ENCODE data around the gene HECW1.

DNA sequence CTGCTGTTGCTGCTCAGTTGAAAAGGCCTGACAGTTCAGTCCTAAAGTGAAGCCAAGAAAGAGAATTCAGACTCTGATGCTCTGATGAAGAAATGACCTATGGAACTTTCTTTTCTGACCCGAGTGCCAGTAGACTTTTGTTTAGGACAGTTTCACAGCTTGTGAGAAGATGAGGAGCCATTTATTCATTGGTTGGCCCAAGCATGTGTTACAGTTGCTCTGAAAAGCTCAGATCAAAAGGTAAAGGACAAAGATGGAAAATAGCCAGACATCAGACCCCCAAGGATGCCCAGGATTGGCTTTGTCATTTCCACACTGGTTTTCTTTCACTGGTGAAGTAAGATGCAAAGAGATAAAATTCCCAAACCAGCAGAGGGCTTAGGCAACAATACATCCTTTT lies 321.2 kb downstream of the HECW1 start:
- TF ChIP-seq SP1 (IDR thresholded peaks at IDR 0.05) (no peak), FOXK2 (IDR thresholded peaks at IDR 0.05) (no peak), CTBP1 (IDR thresholded peaks at IDR 0.05; ENCODE audit: borderline replicate concordance) (no peak), SUZ12 (IDR thresholded peaks at IDR 0.05) (no peak), FOXM1 (IDR thresholded peaks at IDR 0.05; ENCODE audit: borderline replicate concordance) (no peak), TARDBP (IDR thresholded peaks at IDR 0.05) (no peak), BHLHE40 (IDR thresholded peaks at IDR 0.05; ENCODE audit: borderline replicate concordance) (no peak), NFRKB (IDR thresholded peaks at IDR 0.05) (no peak)

Data from HEK293T (cell line).